OCI-LY3 (cell line): ENCODE results near the gene APOBEC3C.

Experiments used
- H2AFZ ChIP-seq: fragments of 200-600, 300-600 bp; shearing (Covaris generic); 2 replicates; pipeline ENCODE4 v1.6.0; 2014; ENCODE audit warnings: antibody characterized with exemption, low read depth, low read length
- H3K27ac ChIP-seq: fragments of 200-600, 300-600 bp; sonication (generic); 2 replicates; pipeline ENCODE4 v1.5.1; 2014; ENCODE audit warnings: mild to moderate bottlenecking, low read length, moderate library complexity, mixed read lengths
- H3K27me3 ChIP-seq: fragments of 200-600, 300-600 bp; sonication (generic); 2 replicates; pipeline ENCODE4 v1.6.1; 2014; ENCODE audit warnings: low read depth, low read length, mixed read lengths
- H3K36me3 ChIP-seq: fragments of 200-600, 300-600 bp; sonication (generic); replicated peaks from 2 replicates; pipeline ENCODE3; 2014; ENCODE audit warnings: low read depth, low read length, mixed read lengths
- H3K4me1 ChIP-seq: fragments of 300-600, 200-600 bp; sonication (generic); 2 replicates; pipeline ENCODE4 v1.6.1; 2014; ENCODE audit warnings: low read length, mixed read lengths
- H3K4me2 ChIP-seq: fragments of 200-600, 300-600 bp; sonication (generic); 2 replicates; pipeline ENCODE4 v1.6.1; 2014; ENCODE audit warnings: low read length, mixed read lengths
- H3K4me3 ChIP-seq: fragments of 300-600, 200-600 bp; sonication (generic); 2 replicates; pipeline ENCODE4 v1.5.1; 2014; ENCODE audit warnings: antibody characterized with exemption, mild to moderate bottlenecking, low read length, moderate library complexity
- H3K79me2 ChIP-seq: fragments of 300-600, 200-600 bp; shearing (Covaris generic); 2 replicates; pipeline ENCODE4 v1.6.1; 2014; ENCODE audit warnings: mild to moderate bottlenecking, low read length, mixed read lengths
- H3K9ac ChIP-seq: fragments of 300-600, 200-600 bp; shearing (Covaris generic); 2 replicates; pipeline ENCODE4 v1.6.0; 2014; ENCODE audit warnings: mild to moderate bottlenecking, low read length, moderate library complexity
- H3K9me3 ChIP-seq: fragments of 200-600, 300-600 bp; shearing (Covaris generic); 2 replicates; pipeline ENCODE4 v1.6.1; 2014; ENCODE audit warnings: low read length, mixed read lengths; ENCODE audit not compliant: insufficient read depth
- H4K20me1 ChIP-seq: fragments of 200-600, 300-600 bp; sonication (generic); 2 replicates; pipeline ENCODE4 v1.6.1; 2016; ENCODE audit warnings: low read length, mixed read lengths; ENCODE audit not compliant: insufficient read depth
- EZH2phosphoT487 ChIP-seq: fragments of 200-600 bp; shearing (Covaris generic); IDR thresholded peaks from 2 replicates; pipeline ENCODE4 v1.6.1; 2018; ENCODE audit warnings: antibody characterized with exemption, mixed run types, low read depth
- TF ChIP-seq, protein P1 (sequence below): fragments of 200-600, 300-600 bp; sonication (generic); IDR thresholded peaks from 2 replicates; pipeline ENCODE4 v1.5.1; 2014; ENCODE audit warnings: antibody characterized with exemption, low read length, low read depth

The APOBEC3C gene

DNA sequence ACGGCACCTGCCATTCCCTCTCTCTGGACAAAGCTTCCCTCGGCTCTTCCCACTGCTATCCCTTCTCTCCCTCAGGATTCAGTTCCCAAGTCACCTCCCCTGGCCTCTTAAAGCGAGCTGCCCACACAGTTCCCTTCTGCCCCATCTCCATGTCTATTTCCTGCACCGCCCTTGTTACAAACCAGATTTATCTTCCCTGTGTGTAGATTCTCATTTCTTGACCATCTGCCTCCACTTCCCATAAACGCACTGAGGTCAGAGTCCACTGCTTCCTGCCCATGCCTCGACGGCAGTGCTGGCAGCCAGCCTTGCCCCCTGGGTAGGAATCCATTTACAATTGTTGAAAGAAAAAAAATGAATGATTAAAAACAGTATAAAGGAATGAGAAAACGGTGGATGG lies 43.5 kb upstream of the APOBEC3C start:
- Histone ChIP-seq H2AFZ (no peak overlapping the region), H3K27ac (no peak overlapping the region), H3K9ac (no peak overlapping the region), H3K4me2 (no peak overlapping the region), H3K79me2 (no peaks in the 10 kb centered on the region), H4K20me1 (no peaks in the 10 kb centered on the region), H3K4me3 (no peak overlapping the region), H3K4me1 (peaks cover 28% of the 10 kb centered on the region), H3K9me3 (no peaks in the 10 kb centered on the region), H3K36me3 (no peaks in the 10 kb centered on the region), H3K27me3 (peaks cover 11% of the 10 kb centered on the region; the same call in 1 of the 2 replicates)
- no peak for TF ChIP-seq EZH2phosphoT487
- TF ChIP-seq, protein P1, sequence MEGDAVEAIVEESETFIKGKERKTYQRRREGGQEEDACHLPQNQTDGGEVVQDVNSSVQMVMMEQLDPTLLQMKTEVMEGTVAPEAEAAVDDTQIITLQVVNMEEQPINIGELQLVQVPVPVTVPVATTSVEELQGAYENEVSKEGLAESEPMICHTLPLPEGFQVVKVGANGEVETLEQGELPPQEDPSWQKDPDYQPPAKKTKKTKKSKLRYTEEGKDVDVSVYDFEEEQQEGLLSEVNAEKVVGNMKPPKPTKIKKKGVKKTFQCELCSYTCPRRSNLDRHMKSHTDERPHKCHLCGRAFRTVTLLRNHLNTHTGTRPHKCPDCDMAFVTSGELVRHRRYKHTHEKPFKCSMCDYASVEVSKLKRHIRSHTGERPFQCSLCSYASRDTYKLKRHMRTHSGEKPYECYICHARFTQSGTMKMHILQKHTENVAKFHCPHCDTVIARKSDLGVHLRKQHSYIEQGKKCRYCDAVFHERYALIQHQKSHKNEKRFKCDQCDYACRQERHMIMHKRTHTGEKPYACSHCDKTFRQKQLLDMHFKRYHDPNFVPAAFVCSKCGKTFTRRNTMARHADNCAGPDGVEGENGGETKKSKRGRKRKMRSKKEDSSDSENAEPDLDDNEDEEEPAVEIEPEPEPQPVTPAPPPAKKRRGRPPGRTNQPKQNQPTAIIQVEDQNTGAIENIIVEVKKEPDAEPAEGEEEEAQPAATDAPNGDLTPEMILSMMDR: no peak

DNA sequence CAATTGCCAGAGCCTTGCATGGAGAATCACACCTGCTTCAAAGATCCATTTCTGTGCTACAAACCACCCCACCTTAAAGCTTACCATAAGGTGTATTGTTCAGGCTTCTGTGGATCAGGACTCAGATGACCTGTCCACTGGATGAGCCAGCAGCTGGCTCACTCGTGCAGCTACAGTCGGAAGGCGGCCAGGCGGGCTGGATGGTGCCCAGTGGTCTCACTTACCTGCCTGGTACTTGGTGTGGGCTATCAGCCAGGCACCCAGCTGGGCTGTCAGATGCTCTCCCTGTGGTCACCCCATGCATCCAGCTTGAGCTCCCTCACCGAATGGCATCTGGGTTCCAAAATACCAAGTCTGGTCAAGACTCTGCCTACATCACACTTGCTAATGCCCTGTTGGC lies 42.9 kb upstream of the APOBEC3C start:
- no peaks in the 10 kb centered on the region for H3K36me3 ChIP-seq
- H3K4me2 ChIP-seq: no peak overlapping the region
- no peaks in the 10 kb centered on the region; the same call in 1 of the 2 replicates for H3K9me3 ChIP-seq
- no peak overlapping the region for H2AFZ ChIP-seq
- TF ChIP-seq, protein P1: no peak
- no peak for TF ChIP-seq EZH2phosphoT487
- peaks cover 28% of the 10 kb centered on the region for H3K4me1 ChIP-seq
- H3K27me3 ChIP-seq: peaks cover 11% of the 10 kb centered on the region; the same call in 1 of the 2 replicates
- no peaks in the 10 kb centered on the region for H3K79me2 ChIP-seq
- no peaks in the 10 kb centered on the region for H4K20me1 ChIP-seq
- H3K9ac ChIP-seq: no peak overlapping the region
- no peak overlapping the region for H3K27ac ChIP-seq
- H3K4me3 ChIP-seq: no peak overlapping the region

- Histone ChIP-seq H2AFZ (no peak overlapping the region), H3K4me3 (no peak overlapping the region), H3K27me3 (peaks cover 8% of the 10 kb centered on the region; the same call in 1 of the 2 replicates), H3K9ac (no peak overlapping the region), H4K20me1 (no peaks in the 10 kb centered on the region), H3K4me2 (no peak overlapping the region), H3K27ac (no peak overlapping the region), H3K36me3 (no peaks in the 10 kb centered on the region), H3K79me2 (no peaks in the 10 kb centered on the region), H3K9me3 (no peaks in the 10 kb centered on the region; the same call in 1 of the 2 replicates), H3K4me1 (peaks cover 28% of the 10 kb centered on the region)
- TF ChIP-seq, protein P1: no peak
- TF ChIP-seq EZH2phosphoT487: no peak
These were observed 42.3 kb upstream of the APOBEC3C start for GRCh38 chr22:38971791-38972190.

DNA sequence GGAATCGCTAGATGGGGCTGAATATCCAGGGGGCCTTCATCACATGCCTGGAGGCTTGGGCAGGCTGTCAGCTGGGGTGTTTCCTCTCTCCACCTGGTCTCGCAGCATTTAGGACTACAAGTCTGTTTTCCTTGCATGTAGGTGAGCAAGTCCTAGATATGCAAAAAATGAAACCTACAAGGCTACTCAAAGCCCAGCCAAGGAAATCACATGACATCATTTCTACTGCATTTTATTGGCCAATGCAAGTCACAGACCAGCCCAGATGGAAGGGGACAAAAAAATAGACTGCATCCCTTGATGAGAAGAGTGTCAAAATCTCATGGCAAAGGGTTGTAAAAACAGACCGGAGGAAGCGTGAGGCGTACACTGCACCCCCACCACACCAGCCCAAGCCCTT lies 41.5 kb upstream of the APOBEC3C start:
- H4K20me1 ChIP-seq: no peaks in the 10 kb centered on the region
- H3K27ac ChIP-seq: no peak overlapping the region
- H3K36me3 ChIP-seq: no peaks in the 10 kb centered on the region
- no peaks in the 10 kb centered on the region for H3K79me2 ChIP-seq
- no peak overlapping the region for H3K4me2 ChIP-seq
- no peaks in the 10 kb centered on the region; the same call in 1 of the 2 replicates for H3K9me3 ChIP-seq
- no peak overlapping the region for H3K4me3 ChIP-seq
- H3K4me1 ChIP-seq: peaks cover 23% of the 10 kb centered on the region
- no peak for TF ChIP-seq EZH2phosphoT487
- TF ChIP-seq, protein P1: no peak
- no peak overlapping the region for H3K9ac ChIP-seq
- H3K27me3 ChIP-seq: peaks cover 8% of the 10 kb centered on the region; the same call in 1 of the 2 replicates
- no peak overlapping the region for H2AFZ ChIP-seq
